Measurements from ENCODE around the gene CYP2S1.

- no peak for TF ChIP-seq CBFB (CRISPR knock-in tag; IDR thresholded peaks at IDR 0.05; ENCODE audit: low read depth)
- peak; percentile 54 for TF ChIP-seq CTCF (IDR thresholded peaks at IDR 0.05)
These were observed 31.1 kb upstream of the CYP2S1 start for GRCh38 chr19:41161903-41162302.
